ENCODE data around the gene SPATS2. TPM values are rescaled to one million over a fixed set of nuclear protein-coding genes. Genes with fewer than 3 reads are reported as not detected.
"Not testable (repeated sequence)": the region's sequence is repeated elsewhere in the genome, so short reads cannot be mapped to it uniquely, and the experiment has no call there.

SPATS2 gene
- total RNA-seq, 1 donor from 2014 or later, result 23.0 TPM

DNA sequence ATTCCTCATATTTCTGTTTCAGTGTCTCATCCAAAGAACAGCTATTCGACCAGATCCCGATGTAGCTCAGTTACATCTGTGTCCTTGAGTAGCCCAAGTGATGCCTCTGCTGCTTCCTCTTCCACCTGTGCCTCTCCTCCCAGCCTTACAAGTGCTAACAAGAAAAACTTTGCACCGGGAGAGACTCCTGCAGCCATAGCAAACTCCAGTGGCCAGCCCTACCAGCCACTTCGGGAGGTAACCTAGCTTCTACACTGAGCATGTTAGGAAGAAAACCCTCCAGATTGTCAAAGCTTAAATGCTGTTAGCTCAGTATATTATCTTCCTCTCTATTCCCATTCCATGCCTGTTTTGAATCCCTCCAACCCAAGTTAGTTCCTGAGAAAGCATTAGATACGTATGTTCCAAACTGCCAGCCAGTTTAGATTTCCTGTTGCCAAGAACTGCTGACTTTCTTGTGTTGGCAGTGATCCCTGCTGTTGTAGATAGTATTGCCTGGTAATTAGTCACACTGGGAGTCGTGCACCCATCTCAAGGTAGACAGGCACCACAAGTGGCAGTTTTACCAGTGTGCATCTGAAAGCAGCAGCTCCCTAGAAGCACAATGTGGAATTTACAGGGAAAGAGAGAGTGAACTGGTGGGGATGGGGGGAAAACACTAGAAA, 157.5 kb downstream of the SPATS2 start:
- peak; percentile 46 for DNase-seq

DNA sequence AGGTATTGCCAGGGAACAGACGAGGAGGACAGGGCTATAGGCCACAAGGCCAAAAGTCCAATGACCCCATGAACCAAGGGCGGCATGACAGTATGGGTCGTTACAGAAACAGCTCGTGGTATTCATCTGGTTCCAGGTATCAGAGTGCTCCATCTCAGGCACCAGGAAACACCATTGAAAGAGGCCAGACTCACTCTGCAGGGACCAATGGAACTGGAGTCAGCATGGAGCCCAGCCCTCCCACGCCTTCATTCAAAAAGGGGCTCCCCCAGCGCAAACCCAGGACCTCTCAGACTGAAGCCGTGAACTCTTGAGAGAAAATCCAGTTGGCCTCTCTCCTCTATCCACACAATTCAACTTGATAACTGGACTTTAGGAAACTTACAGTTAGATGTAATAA, 158.7 kb downstream of the SPATS2 start:
- DNase-seq, result no peak

DNA sequence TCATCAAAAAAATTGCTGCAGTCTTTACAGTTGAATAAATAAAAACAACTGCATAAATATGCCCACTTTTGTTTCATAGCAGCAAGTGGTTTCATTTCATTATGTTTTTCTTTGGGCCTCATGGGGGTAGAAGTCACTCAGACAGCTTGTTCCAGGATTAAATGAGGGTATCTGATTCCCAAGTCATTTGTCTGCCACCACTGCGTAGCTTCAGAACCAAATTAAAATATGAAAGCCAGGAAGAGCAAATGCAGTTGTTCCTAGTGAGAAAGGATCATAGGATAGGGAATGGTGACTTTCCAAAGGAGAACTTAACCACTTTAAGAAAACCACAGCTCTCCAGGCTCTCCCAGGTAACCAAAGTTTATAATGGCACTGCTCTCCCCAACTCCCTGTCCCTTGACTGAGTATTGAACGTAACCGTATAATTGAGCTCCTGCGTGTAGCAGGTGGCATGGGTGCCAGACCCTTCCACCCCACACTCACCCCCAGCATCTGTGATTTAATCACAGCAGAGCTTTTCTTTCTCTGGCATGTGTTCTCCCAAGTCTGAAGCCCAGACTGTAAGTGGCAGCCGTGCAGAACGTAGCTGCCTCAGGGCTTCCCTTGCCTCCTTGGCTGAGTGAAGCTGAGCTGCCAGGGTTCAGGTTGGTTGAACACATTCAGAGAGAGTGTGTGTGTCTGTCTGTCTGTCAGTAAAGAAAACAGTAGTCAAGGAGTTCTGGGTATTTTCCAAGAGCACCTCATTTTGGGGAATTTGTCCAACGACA, 160.3 kb downstream of the SPATS2 start:
- DNase-seq, result no peak

DNA sequence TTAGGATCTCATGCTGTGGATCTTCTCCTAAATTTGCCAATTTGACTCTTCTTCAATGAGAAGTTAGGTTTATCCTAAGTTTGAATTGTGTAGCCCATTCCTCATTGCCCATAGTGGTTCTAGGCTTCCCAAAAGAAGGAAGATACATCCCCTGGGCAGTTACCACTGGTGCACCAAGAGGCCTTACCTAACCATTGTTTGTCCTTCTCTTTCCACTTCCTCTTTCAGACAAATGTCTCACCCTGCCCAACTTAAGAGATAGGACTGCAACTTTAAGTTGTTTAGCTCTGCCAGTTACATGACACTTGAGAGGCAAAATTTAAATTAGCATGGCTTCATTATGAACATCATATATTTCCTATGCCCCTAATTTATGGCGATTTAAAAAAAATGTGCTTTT, 162.2 kb downstream of the SPATS2 start:
- DNase-seq, result no peak

DNA sequence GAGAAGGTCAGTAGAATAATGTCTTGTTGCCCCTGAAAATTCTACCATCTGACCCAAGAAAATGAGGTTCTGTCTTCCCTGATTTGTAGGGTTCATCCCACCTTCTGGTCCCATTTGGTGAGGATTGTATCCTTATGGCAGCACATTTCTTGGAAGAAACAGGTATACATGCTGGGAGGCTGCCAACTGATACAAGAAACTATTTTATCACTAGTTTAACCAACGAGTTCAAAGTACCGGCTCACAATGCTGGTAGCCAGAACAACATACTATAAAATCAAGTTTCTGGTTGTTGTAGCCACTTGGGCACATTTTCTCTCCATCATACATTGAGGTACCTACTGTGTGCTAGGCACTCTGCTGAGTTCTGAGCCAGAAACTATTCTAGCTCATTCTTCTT, 164.5 kb downstream of the SPATS2 start:
- no peak for DNase-seq

DNA sequence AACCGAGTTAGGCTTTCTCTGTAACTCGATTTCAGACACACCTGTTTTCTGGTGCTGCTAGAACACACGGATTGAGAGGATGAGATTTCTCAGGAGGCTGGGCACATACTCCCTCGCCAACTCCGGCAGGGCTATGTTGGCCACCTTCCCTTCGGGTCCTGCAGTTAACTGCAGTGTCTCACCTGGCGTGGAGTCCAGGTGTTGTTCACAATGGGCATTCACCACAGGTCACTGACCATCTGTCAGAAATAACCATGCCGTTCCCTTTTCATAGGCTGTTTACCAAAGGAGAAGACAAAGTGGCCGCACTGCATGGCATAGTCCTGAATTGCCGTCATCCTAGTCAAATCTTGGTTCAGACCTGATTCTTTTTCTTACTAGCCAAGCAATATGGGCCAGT, 166.1 kb downstream of the SPATS2 start:
- no peak for DNase-seq

DNA sequence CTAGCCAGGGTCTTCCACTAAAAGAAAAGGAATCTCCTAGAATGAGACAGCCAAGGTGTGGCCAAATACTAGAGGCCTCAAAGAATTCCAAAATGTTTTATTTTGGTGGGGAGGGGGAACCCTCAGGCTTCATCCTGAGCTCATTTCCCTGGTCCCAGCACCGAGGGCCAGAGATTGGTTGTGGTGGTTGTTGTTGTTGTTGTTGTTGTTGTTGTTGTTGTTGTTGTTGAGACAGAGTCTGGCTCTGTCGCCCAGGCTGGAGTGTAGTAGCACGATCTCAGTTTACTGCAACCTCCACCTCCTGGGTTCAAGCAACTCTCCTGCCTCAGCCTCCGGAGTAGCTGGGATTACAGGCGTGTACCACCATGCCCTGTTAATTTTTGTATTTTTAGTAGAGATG, 166.9 kb downstream of the SPATS2 start:
- DNase-seq, result not testable (repeated sequence)

DNA sequence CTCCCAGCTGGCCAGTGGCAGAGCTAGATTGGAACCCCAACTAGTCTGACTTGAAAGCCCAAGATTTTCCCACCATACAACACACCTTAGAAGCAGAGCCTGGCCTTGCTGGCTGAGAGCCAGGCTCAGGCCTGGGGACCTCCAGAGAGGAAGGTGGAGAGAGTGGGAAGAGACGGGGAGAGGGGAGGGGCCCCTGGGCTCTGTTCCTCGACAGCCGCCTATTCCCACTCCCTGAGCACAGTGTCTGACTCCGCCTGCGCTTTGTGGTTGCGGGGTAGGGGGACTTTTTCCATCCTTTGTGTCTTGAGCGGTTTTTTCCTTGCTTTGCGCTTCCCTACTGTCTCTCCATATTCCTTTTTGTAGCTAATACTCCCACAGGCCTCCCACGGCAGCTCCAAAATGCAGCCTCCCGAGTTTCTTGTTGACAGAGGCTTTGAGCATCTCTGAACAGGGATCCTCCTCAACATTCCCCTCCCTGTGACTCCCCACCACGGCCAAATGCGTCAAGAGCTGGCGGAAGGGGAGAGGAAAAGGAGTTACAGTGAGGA, 167.5 kb downstream of the SPATS2 start:
- DNase-seq, result no peak

DNA sequence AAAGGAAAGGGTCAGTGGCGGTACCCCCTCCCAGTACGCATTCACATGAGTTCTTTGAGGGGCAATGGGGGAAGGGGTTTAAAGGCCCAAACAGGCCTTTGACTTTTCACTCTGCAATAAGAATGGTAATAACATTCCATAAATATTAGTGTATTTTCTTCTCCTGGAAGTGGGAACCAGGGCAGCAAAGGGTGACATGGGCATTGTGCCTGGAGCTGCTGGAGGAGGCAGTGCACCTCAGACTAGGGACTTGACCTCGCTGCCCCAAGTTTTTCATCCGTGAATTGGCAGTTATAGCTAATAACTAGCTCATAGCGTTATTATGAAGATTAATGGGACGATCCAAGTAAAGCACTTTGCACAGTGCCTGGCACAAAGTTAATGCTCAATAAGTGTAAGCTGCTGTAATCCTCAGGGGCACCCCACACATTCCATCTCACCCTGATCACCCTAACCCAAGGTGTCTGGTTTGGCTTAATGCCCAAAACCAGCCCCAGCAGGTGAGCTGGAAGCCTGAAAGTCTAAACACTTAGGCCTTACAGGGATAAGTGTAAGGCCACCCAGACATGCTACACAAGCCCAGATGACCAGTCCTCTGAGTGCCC, 168.8 kb downstream of the SPATS2 start:
- DNase-seq, result no peak

DNA sequence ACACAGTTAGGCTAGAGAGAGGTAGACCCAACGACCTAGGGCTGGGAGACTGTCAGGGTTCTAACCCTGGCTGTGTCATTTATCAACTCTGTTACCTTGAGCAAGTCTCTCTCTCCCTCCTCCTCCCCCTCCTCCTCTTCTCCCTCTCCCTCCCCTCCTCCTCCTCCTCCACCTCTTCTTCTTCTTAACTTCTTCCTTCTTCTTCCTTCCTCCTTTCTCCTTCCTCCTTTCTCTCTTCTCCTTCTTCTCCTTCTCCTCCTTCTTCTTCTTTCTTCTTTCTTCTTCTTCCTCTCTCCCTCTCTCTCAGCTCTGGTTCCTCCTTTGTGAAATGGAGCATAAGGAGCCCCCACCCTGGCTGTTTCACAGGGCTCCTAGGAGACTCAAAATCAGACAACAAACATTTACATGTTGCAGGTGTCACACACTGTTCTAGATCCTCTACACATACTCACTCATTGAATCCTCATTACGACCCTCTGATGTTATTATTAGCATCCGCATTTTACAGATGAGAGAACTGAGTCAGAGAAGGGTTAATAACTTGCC, 169.3 kb downstream of the SPATS2 start:
- no peak for DNase-seq

DNA sequence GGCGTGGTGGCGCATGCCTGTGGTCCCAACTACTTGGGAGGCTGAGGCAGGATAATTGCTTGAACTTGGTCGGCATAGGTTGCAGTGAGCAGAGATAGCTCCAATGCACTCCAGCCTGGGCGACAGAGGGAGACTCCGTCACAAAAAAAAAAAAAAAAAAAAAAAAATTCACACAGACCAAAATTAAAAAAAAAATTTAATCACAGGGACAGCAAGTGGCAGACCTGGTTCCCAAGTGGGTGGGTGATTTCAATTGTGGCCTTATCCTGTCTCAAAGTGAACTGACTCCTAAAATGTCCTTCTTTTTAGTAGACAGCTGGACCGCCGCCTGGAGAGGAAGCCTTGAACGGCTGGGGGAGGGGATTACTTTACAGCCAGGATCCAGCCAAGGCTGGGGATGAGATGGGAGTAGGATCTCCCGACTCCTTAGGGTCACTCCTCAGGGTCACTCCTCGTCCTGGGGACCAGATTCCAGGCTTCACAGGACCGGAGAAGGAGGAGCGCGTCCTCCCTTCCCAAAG, 170.0 kb downstream of the SPATS2 start:
- peak; percentile 13 for DNase-seq

DNA sequence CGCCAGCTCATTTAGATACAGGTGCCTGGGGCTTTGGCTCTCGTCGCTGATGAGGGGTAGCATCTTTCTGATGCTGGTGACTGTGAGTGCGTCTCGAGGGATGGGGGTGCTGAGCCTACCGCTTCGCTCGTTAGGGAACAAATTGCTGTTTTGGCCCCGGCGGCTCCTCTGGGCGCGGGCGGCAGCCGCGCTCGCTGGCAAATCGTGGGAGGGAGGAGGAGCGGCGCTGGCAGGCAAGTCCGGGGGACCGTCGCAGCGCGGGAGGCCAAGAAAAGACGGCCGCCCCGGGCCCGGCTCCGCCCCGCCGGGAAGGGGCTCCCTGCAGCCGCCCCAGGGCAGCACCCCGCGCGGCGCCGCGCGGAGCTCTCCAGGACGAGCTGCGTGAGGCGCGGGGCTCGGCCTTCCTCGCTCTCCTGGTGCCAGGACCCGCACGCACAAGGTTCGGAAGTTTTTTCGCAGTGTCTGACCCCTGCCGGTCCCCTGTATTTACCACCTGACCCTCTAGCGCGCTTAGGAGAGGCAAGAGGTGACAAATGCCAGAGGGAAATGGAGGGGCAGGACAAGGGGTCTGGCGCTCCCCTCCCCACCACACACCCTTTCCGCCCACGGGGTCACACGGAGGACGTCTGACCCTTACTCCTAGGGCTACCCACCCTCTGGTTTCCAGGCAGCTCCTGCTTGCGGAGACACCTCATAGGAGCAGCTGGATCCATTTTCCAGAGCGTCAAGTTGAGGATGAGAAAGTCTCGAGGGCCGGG, 170.7 kb downstream of the SPATS2 start:
- no peak for DNase-seq

DNA sequence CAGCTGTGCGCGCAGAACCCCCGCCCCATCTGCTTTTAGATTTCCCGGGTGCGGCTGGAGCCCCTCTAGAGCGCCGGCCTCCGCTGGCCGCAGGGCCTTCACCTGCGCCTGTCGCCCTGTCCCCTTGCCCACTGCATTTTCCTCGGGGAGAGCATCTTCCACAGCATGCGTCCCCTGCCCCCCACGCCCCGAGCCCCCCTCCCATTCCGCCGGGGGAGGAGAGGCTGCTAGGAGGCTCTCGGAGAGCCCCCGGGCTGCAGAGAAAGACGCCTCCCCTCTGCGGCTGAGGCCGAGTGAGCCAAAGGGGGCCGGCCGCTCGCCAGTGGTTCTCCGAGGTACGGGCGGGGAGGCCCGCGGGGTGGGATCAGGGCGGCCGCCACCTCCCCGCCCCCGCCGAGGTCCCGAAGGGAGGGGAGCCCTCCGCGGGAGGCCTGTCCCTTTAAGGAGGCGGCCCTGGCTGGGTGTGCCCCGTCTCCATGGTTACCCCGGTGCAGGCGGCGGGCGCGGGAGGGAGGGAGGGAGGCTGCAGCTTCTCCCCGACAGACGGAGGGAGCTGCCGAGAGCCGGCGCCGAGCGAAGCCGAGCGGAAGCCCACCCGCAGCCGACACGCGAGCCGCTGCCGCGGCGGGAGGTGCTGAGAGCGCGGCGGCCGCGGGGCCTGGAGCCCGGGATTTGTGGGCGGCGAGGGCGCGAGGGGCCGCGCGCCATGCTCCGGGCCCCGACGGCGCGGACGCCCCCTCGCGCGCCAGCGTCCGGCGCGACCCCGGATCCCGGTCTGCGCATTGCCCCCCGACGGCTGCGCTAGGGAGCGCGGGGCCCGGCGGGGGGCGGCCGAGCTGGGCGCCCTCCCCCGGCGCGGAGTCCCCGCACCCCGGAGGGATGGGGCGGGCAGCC, 171.5 kb downstream of the SPATS2 start, which contains the start of gene KCNH3:
Gene KCNH3 (plus strand): TSS at position 521 of the 894 bp plus-strand sequence. CDS start 387 bp downstream, outside the sequence.
- DNase-seq, result peak; percentile 45

DNA sequence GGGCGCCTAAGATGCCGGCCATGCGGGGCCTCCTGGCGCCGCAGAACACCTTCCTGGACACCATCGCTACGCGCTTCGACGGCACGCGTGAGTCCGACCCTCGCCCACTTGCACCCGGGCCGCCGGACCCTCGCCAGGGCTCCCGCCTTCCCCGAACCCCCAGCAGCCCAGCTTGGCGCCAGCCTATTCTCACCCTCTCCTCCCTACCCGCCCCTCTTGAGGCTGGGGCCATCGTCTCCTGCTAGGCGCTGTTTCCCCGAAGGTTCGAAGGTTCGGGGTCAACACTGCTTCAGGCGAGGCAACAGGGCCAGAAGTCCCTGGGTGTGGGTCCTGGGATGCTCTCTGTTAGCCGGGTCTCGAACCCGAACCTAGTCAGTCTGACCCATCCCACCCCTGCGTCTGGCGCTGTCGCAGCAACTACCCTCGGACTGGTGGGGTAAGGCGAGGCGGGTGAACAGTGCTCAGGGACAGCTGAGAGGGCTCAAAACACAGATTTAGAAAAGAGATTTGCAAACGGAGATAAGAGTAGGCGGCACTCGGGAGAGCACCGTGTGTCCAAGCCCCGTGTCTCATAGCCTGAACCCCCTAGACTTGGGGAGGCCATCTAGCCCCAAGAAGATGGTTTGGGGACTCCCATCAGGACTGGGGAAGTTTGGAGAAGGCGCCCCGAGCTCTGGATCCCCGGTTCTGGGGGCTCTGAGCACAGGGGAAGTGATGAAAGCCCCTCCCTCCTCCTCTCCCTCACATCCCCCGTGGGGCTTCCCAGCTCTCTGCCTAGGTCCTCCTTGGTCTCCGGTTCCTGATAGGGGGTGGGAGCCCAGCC, 172.4 kb downstream of the SPATS2 start:
- no peak for DNase-seq

DNA sequence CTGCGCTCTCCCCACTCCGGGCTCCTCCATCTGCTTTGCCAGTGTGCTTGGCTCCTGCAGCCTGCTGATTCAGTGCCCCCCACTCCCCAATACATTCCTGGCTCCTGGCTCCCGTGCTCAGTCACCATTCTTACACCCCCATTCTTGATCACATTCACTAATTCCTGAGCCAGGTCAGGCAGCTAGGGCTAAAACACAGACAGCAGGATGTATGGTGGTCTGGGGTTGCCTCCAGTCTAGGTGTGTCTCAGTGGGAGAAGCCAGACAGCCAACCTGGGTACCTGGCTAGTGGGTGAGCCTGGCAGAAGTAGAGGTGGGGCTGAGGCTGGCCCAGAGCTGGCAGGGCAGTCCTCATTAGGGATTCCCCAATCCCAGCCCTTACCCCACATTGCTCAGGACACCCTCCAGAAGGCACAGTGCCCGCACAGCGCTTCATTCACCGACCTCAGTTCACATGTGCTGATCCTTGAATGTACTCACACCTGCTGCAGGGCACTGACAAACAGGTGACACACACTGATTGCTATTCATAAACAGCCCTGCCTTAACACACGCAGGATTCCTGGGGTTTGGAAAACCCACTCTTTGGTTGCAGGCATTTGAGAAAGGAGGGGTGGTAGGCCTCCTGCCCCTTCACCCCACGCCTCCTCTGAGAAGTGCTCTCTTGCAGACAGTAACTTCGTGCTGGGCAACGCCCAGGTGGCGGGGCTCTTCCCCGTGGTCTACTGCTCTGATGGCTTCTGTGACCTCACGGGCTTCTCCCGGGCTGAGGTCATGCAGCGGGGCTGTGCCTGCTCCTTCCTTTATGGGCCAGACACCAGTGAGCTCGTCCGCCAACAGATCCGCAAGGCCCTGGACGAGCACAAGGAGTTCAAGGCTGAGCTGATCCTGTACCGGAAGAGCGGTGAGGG, 173.2 kb downstream of the SPATS2 start:
- DNase-seq, result no peak

DNA sequence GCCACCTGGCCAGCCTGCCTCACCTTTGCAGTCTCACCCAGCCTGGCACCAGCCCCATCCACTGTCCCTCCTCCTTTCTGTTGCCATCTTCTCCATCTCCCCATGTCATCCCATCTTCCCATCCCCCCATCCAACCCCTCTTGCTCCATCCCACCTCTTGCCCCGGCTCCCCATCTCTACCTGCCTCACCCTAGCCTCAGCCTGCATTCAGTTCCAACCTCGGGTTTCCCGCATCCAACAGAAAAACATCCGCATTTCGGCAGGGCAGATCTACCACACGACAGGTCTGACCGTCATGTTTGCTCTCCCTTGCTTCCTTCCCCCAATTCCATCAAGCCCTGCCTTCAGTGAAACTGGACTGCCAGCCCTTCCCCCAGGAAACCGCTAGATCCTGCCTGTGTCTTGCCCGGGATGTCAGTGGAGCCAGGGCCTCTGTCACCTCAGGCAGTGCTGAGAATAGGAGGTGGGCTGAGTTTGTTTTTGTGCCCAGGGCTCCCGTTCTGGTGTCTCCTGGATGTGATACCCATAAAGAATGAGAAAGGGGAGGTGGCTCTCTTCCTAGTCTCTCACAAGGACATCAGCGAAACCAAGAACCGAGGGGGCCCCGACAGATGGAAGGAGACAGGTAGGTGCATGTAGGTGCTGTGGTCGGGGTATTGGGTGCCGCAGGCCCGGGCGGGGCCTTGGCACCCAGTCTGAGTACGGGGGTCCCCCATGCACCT, 174.0 kb downstream of the SPATS2 start:
- DNase-seq, result no peak

DNA sequence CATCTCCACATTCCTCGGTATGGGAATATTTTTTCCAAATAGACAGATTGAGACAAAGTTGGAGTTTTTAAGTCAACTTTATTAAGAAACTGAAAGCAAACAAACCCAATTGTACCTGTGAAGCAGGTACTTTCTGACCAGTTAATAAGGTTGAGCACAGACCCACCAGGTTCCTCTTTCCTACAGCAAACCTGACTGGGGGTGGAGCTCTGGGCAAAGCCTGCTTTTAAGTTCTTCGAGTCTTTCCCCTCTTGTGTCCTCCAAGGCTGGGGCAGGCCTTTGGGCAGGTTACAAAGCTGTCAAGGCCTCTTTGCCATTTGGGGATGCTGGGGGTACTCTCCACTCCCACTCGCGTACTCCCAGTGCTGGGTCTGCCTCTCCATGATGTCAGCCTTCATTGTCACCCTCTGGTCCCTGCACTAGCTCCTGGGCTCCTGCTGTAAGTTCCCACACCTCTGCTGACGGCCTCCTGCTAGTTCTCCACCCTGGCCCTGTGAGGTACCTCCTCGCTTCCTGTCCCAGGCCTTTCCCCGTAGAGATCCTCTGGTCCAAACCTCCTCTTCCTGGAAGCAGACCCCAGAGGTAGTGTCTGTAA, 174.7 kb downstream of the SPATS2 start:
- DNase-seq, result no peak

DNA sequence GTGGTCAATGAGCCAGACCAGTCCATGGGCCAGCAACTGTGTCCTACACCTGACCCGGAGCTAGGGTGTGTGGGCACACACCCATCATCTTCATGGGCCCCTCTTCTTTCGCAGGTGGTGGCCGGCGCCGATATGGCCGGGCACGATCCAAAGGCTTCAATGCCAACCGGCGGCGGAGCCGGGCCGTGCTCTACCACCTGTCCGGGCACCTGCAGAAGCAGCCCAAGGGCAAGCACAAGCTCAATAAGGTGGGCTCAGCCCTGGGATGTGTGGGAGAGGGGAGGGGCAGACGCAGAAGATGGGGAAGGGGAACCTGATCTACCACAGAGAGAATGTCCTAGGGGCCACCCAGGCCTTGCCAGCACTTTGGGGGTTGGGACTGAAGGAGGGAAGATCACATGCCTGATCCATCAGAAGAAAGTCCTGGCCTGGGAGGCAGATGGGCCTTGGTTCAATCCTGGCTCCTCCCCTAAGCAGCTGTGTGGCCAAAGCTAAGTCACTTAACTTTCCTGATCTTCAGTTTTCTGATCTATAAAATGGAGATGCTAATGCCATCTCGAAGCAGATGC, 175.4 kb downstream of the SPATS2 start:
- DNase-seq, result no peak
